Activated CD8-positive, alpha-beta memory T cell treated with anti-CD3 and anti-CD28 coated beads, Interleukin-2, amount 10 ng/mL, durations not matched to agents 7 days and 5 days (primary cell): Measurements from ENCODE around the gene FARP1. TPM values are rescaled to one million over a fixed set of nuclear protein-coding genes. Genes with fewer than 3 reads are reported as not detected.
"Not testable (repeated sequence)": the region's sequence is repeated elsewhere in the genome, so short reads cannot be mapped to it uniquely, and the experiment has no call there.

ENCODE experiments used
- ATAC-seq: fragments of 150-1000 bp; cut with Tn5 transposase; one replicate; pipeline ENCODE4 v1.10.0; 2021; ENCODE audit warnings: moderate library complexity
- CTCF ChIA-PET: fragments of 350-600 bp; sonication (Branson Sonifier 250); formaldehyde crosslinking; loops from one replicate; lab custom pipeline; 2021; ENCODE audit warnings: antibody characterized with exemption; lab: Charles Lee
- DNase-seq: peaks from one replicate; pipeline ENCODE4 v3.0.0-alpha.2; 2020
- H3K27ac Mint-ChIP-seq: one replicate; pipeline ENCODE4 v1.8.0; 2021; ENCODE audit warnings: mild to moderate bottlenecking, mixed read lengths
- H3K27me3 Mint-ChIP-seq: one replicate; pipeline ENCODE4 v1.8.0; 2021; ENCODE audit warnings: mixed read lengths
- H3K36me3 Mint-ChIP-seq: one replicate; pipeline ENCODE4 v1.8.0; 2021; ENCODE audit warnings: mild to moderate bottlenecking, mixed read lengths
- H3K4me1 Mint-ChIP-seq: one replicate; pipeline ENCODE4 v1.8.0; 2021; ENCODE audit warnings: mixed read lengths
- H3K4me3 Mint-ChIP-seq: one replicate; pipeline ENCODE4 v1.8.0; 2021; ENCODE audit warnings: mild to moderate bottlenecking, moderate library complexity, mixed read lengths
- H3K9me3 Mint-ChIP-seq: one replicate; pipeline ENCODE4 v1.8.0; 2022; ENCODE audit warnings: low read depth, mixed read lengths
- total RNA-seq, 2 experiments: library from RNA; stranded (reverse); gene quantifications; one replicate each; pipeline ENCODE4 v1.2.3, GENCODE V29; 2021

Gene FARP1
- total RNA-seq, 2 experiments from 2014 or later = 0.44 to 0.87 TPM

- CTCF ChIA-PET = interaction anchor here (1.1 kb wide), 1 partner anchor 53 kb away, joined by 3 read pairs; no protein-coding TSS in a partner anchor
- H3K36me3 Mint-ChIP-seq = no peaks in the 10 kb centered on the region
- ATAC-seq = no peak
- H3K4me3 Mint-ChIP-seq = no peak overlapping the region
- no peak overlapping the region for H3K27ac Mint-ChIP-seq
- H3K4me1 Mint-ChIP-seq = no peaks in the 10 kb centered on the region
- H3K27me3 Mint-ChIP-seq = peaks cover 3% of the 10 kb centered on the region
- no peak for DNase-seq
- no peaks in the 10 kb centered on the region for H3K9me3 Mint-ChIP-seq
Observed at GRCh38 chr13:98222081-98222554, 79.2 kb downstream of the FARP1 start.

- no peak for DNase-seq
- no peak overlapping the region for H3K4me3 Mint-ChIP-seq
- no peak overlapping the region for H3K27ac Mint-ChIP-seq
- CTCF ChIA-PET = no interaction called here
- no peaks in the 10 kb centered on the region for H3K4me1 Mint-ChIP-seq
- H3K9me3 Mint-ChIP-seq = no peaks in the 10 kb centered on the region
- no peaks in the 10 kb centered on the region for H3K36me3 Mint-ChIP-seq
- no peak for ATAC-seq
- peaks cover 3% of the 10 kb centered on the region for H3K27me3 Mint-ChIP-seq
Observed at GRCh38 chr13:98222816-98223215, 79.9 kb downstream of the FARP1 start.

- Mint-ChIP-seq H3K4me3 (no peak overlapping the region), H3K27ac (no peak overlapping the region), H3K27me3 (peaks cover 3% of the 10 kb centered on the region), H3K36me3 (no peaks in the 10 kb centered on the region), H3K4me1 (no peaks in the 10 kb centered on the region), H3K9me3 (no peaks in the 10 kb centered on the region)
- ATAC-seq (no peak), DNase-seq (no peak)
- CTCF ChIA-PET = no interaction called here
Observed at GRCh38 chr13:98223741-98224140, 80.8 kb downstream of the FARP1 start.

GRCh38 chr13:98224557-98224956 is 81.7 kb downstream of the FARP1 start:
- Mint-ChIP-seq H3K9me3 (no peaks in the 10 kb centered on the region), H3K27ac (no peak overlapping the region), H3K4me3 (no peak overlapping the region), H3K27me3 (peaks cover 3% of the 10 kb centered on the region), H3K4me1 (no peaks in the 10 kb centered on the region), H3K36me3 (no peaks in the 10 kb centered on the region)
- CTCF ChIA-PET = no interaction called here
- no peak for DNase-seq
- no peak for ATAC-seq

- Mint-ChIP-seq H3K4me1 (no peaks in the 10 kb centered on the region), H3K27me3 (peaks cover 3% of the 10 kb centered on the region), H3K4me3 (no peak overlapping the region), H3K9me3 (no peaks in the 10 kb centered on the region), H3K36me3 (no peaks in the 10 kb centered on the region), H3K27ac (no peak overlapping the region)
- DNase-seq = no peak
- ATAC-seq = no peak
- CTCF ChIA-PET = no interaction called here
Observed at GRCh38 chr13:98225036-98225940, 82.4 kb downstream of the FARP1 start.

GRCh38 chr13:98226496-98226895 is 83.6 kb downstream of the FARP1 start:
- no peaks in the 10 kb centered on the region for H3K4me1 Mint-ChIP-seq
- no peak overlapping the region for H3K4me3 Mint-ChIP-seq
- DNase-seq (no peak), ATAC-seq (no peak)
- H3K27me3 Mint-ChIP-seq = peaks cover 5% of the 10 kb centered on the region
- no peaks in the 10 kb centered on the region for H3K36me3 Mint-ChIP-seq
- H3K27ac Mint-ChIP-seq = no peak overlapping the region
- CTCF ChIA-PET = no interaction called here
- peaks cover 4% of the 10 kb centered on the region for H3K9me3 Mint-ChIP-seq

- no peak for DNase-seq
- Mint-ChIP-seq H3K9me3 (peaks cover 4% of the 10 kb centered on the region), H3K27ac (no peak overlapping the region), H3K27me3 (peaks cover 2% of the 10 kb centered on the region), H3K36me3 (no peaks in the 10 kb centered on the region), H3K4me1 (no peaks in the 10 kb centered on the region), H3K4me3 (no peak overlapping the region)
- CTCF ChIA-PET = no interaction called here
- no peak for ATAC-seq
Observed at GRCh38 chr13:98228661-98229341, 85.9 kb downstream of the FARP1 start.

GRCh38 chr13:98230762-98231161 is 87.9 kb downstream of the FARP1 start:
- H3K27ac Mint-ChIP-seq, CTCF ChIA-PET, H3K9me3 Mint-ChIP-seq, H3K4me1 Mint-ChIP-seq, ATAC-seq, DNase-seq, H3K27me3 Mint-ChIP-seq, H3K4me3 Mint-ChIP-seq, H3K36me3 Mint-ChIP-seq: not testable (repeated sequence)

- DNase-seq (no peak), ATAC-seq (no peak)
- H3K4me3 Mint-ChIP-seq = no peak overlapping the region
- no peaks in the 10 kb centered on the region for H3K36me3 Mint-ChIP-seq
- no peaks in the 10 kb centered on the region for H3K4me1 Mint-ChIP-seq
- peaks cover 4% of the 10 kb centered on the region for H3K9me3 Mint-ChIP-seq
- H3K27me3 Mint-ChIP-seq = peaks cover 5% of the 10 kb centered on the region
- no peak overlapping the region for H3K27ac Mint-ChIP-seq
- CTCF ChIA-PET = no interaction called here
Observed at GRCh38 chr13:98232456-98232855, 89.6 kb downstream of the FARP1 start.

- Mint-ChIP-seq H3K9me3 (peaks cover 4% of the 10 kb centered on the region), H3K36me3 (no peaks in the 10 kb centered on the region)
- CTCF ChIA-PET = no interaction called here
Observed at GRCh38 chr13:98233127-98233526, 90.2 kb downstream of the FARP1 start.

GRCh38 chr13:98234348-98234747 is 91.5 kb downstream of the FARP1 start:
- Mint-ChIP-seq H3K9me3 (peaks cover 4% of the 10 kb centered on the region), H3K4me1 (no peaks in the 10 kb centered on the region), H3K27ac (no peak overlapping the region), H3K4me3 (no peak overlapping the region), H3K27me3 (peaks cover 5% of the 10 kb centered on the region), H3K36me3 (no peaks in the 10 kb centered on the region)
- no peak for DNase-seq
- CTCF ChIA-PET = no interaction called here
- no peak for ATAC-seq

More at GRCh38 chr13:98233127-98233526, 90.2 kb downstream of the FARP1 start:
- DNase-seq = no peak
- no peak overlapping the region for H3K27ac Mint-ChIP-seq
- no peak for ATAC-seq
- H3K27me3 Mint-ChIP-seq = peaks cover 5% of the 10 kb centered on the region
- no peak overlapping the region for H3K4me3 Mint-ChIP-seq
- H3K4me1 Mint-ChIP-seq = no peaks in the 10 kb centered on the region

- Mint-ChIP-seq H3K9me3 (no peaks in the 10 kb centered on the region), H3K4me3 (no peak overlapping the region), H3K27me3 (peaks cover 3% of the 10 kb centered on the region), H3K27ac (no peak overlapping the region), H3K36me3 (no peaks in the 10 kb centered on the region), H3K4me1 (no peaks in the 10 kb centered on the region)
- no peak for DNase-seq
- CTCF ChIA-PET = interaction anchor here (0.7 kb wide), 1 partner anchor 158 kb away, joined by 3 read pairs; no protein-coding TSS in a partner anchor
- no peak for ATAC-seq
Observed at GRCh38 chr13:98236197-98236596, 93.3 kb downstream of the FARP1 start.

GRCh38 chr13:98237331-98237730 is 94.4 kb downstream of the FARP1 start:
- DNase-seq = no peak
- no peak for ATAC-seq
- H3K4me3 Mint-ChIP-seq = no peak overlapping the region
- H3K4me1 Mint-ChIP-seq = no peaks in the 10 kb centered on the region
- no peaks in the 10 kb centered on the region for H3K9me3 Mint-ChIP-seq
- peaks cover 3% of the 10 kb centered on the region for H3K27me3 Mint-ChIP-seq
- no peaks in the 10 kb centered on the region for H3K36me3 Mint-ChIP-seq
- no peak overlapping the region for H3K27ac Mint-ChIP-seq
- CTCF ChIA-PET = no interaction called here
